HG03139 (cell line): ENCODE data around the gene SLC25A3.
"Not testable (repeated sequence)": the region's sequence is repeated elsewhere in the genome, so short reads cannot be mapped to it uniquely, and the experiment has no call there.

Experiments used
- ATAC-seq: cut with Tn5 transposase; IDR thresholded peaks from one replicate; pipeline ENCODE4 v1.9.1; 2021; ENCODE audit not compliant: unreplicated experiment

SLC25A3 gene

GRCh38 chr12:98593351-98594049 lies at the start of gene SLC25A3:
Gene SLC25A3 (plus strand): TSS chr12:98593686. CDS start chr12:98593979, 293 bp downstream.
- ATAC-seq = peak; percentile 100

- no peak for ATAC-seq
These were observed 49.8 kb upstream of the SLC25A3 start for GRCh38 chr12:98543701-98544100.

GRCh38 chr12:98544751-98545150 lies 48.7 kb upstream of the SLC25A3 start:
- no peak for ATAC-seq

- no peak for ATAC-seq
These were observed 43.9 kb upstream of the SLC25A3 start for GRCh38 chr12:98549371-98550110.

- no peak for ATAC-seq
These were observed 41.7 kb upstream of the SLC25A3 start for GRCh38 chr12:98551787-98552186.

- not testable (repeated sequence) for ATAC-seq
These were observed 35.4 kb upstream of the SLC25A3 start for GRCh38 chr12:98558097-98558496.

GRCh38 chr12:98559666-98560065 lies 33.8 kb upstream of the SLC25A3 start:
- ATAC-seq = no peak

GRCh38 chr12:98561846-98562245 lies 31.6 kb upstream of the SLC25A3 start:
- ATAC-seq = no peak

- no peak for ATAC-seq
These were observed 21.5 kb upstream of the SLC25A3 start for GRCh38 chr12:98572010-98572409.

GRCh38 chr12:98574110-98574509 lies 19.4 kb upstream of the SLC25A3 start:
- no peak for ATAC-seq

GRCh38 chr12:98575013-98575412 lies 18.5 kb upstream of the SLC25A3 start:
- ATAC-seq = no peak

GRCh38 chr12:98576795-98577194 lies 16.7 kb upstream of the SLC25A3 start:
- ATAC-seq = not testable (repeated sequence)

- no peak for ATAC-seq
These were observed 15.1 kb upstream of the SLC25A3 start for GRCh38 chr12:98578392-98578791.

GRCh38 chr12:98578821-98579220 lies 14.7 kb upstream of the SLC25A3 start:
- no peak for ATAC-seq

- no peak for ATAC-seq
These were observed 14.1 kb upstream of the SLC25A3 start for GRCh38 chr12:98579347-98579746.

GRCh38 chr12:98579835-98580234 lies 13.7 kb upstream of the SLC25A3 start:
- no peak for ATAC-seq

- ATAC-seq = no peak
These were observed 12.8 kb upstream of the SLC25A3 start for GRCh38 chr12:98580695-98581094.

GRCh38 chr12:98581101-98581500 lies 12.4 kb upstream of the SLC25A3 start:
- ATAC-seq = no peak

GRCh38 chr12:98582093-98582492 lies 11.4 kb upstream of the SLC25A3 start:
- no peak for ATAC-seq

GRCh38 chr12:98587084-98587483 lies 6.4 kb upstream of the SLC25A3 start:
- ATAC-seq = no peak

- ATAC-seq = no peak
These were observed 2.3 kb upstream of the SLC25A3 start for GRCh38 chr12:98591209-98591608.

GRCh38 chr12:98592825-98593322 lies 612 bp upstream of the SLC25A3 start:
- peak; percentile 0 for ATAC-seq
